NCI-H1694 (cell line): ENCODE data around the gene PIH1D1.

ENCODE experiments used
- DNase-seq: peaks from one replicate; lab custom pipeline; 2025; lab: John Stamatoyannopoulos, UW

The PIH1D1 gene

GRCh38 chr19:49434907-49435583, 16.6 kb downstream of the PIH1D1 start:
- no peak for DNase-seq

GRCh38 chr19:49433240-49433901, 18.2 kb downstream of the PIH1D1 start:
- no peak for DNase-seq

- DNase-seq: no peak
Observed at GRCh38 chr19:49432141-49433073, 19.2 kb downstream of the PIH1D1 start.

- DNase-seq: no peak
Observed at GRCh38 chr19:49431330-49431749, 20.3 kb downstream of the PIH1D1 start.

- no peak for DNase-seq
Observed at GRCh38 chr19:49430678-49431329, 20.8 kb downstream of the PIH1D1 start.

- no peak for DNase-seq
Observed at GRCh38 chr19:49430172-49430677, 21.4 kb downstream of the PIH1D1 start.

- no peak for DNase-seq
Observed at GRCh38 chr19:49428547-49429451, 22.8 kb downstream of the PIH1D1 start.

- no peak for DNase-seq
Observed at GRCh38 chr19:49427855-49428546, 23.6 kb downstream of the PIH1D1 start.

- no peak for DNase-seq
Observed at GRCh38 chr19:49427339-49427738, 24.3 kb downstream of the PIH1D1 start.

- no peak for DNase-seq
Observed at GRCh38 chr19:49425922-49426592, 25.6 kb downstream of the PIH1D1 start.

GRCh38 chr19:49425178-49425577, 26.4 kb downstream of the PIH1D1 start, which contains the start of gene GFY:
GFY (plus strand) TSS chr19:49425388; CDS start chr19:49426431, 1,043 bp downstream.
- no peak for DNase-seq

- DNase-seq: no peak
Observed at GRCh38 chr19:49423985-49424303, 27.7 kb downstream of the PIH1D1 start.

- no peak for DNase-seq
Observed at GRCh38 chr19:49423071-49423984, 28.3 kb downstream of the PIH1D1 start, which contains the start of gene PTH2. PTH2 (minus strand) TSS chr19:49423441; CDS start chr19:49423339, 102 bp downstream.

- DNase-seq: peak; percentile 71
Observed at GRCh38 chr19:49422407-49423070, 29.1 kb downstream of the PIH1D1 start.

- no peak for DNase-seq
Observed at GRCh38 chr19:49421878-49422202, 29.8 kb downstream of the PIH1D1 start.

GRCh38 chr19:49421039-49421877, 30.4 kb downstream of the PIH1D1 start:
- peak; percentile 86 for DNase-seq

- no peak for DNase-seq
Observed at GRCh38 chr19:49420227-49420626, 31.4 kb downstream of the PIH1D1 start.
